Right lung (tissue), 10 donors: ENCODE measurements around the gene IL17REL. TPM values are rescaled to one million over a fixed set of nuclear protein-coding genes. Genes with fewer than 3 reads are reported as not detected.

Experiments used
- DNase-seq, 2 donors: peaks; one replicate each; pipeline ENCODE4 v3.0.0-alpha.2; 2013
- long read RNA-seq, 8 donors: transcript quantifications; one replicate each; lab custom pipeline, GENCODE V29; 2026
- polyA plus RNA-seq, 5 donors: library from polyadenylated mRNA; unstranded; fragments of 120-200 nt; gene quantifications; one replicate each; pipeline versions ENCODE4 v1.2.1 to v1.2.3, GENCODE V29; 2013; ENCODE audit warnings: inconsistent platforms in 1 of 5, low replicate concordance in 1 of 5; ENCODE audit not compliant: insufficient read length in 5 of 5, insufficient read depth in 1 of 5

The IL17REL gene
- under 1 TPM in 3 of 5 donors, not detected in 2; 0.08 to 0.15 (median 0.09) TPM for polyA plus RNA-seq
- long read RNA-seq, donor 1, result 0 reads
- long read RNA-seq, donor 2, result 0 reads
- long read RNA-seq, donor 3, result 0 reads
- long read RNA-seq, donor 4, result 0 reads
- long read RNA-seq, donor 5, result 0 reads
- long read RNA-seq, donor 6, result 0 reads
- long read RNA-seq, donor 7, result 0 reads
- long read RNA-seq, donor 8, result 0 reads

- no peak for DNase-seq
These were observed at the start of gene IL17REL for GRCh38 chr22:50012211-50013181. TSS of gene IL17REL (minus strand) at chr22:50012765. CDS start at chr22:50012646, 119 bp downstream.

- DNase-seq, result no peak
These were observed 49.3 kb upstream of the IL17REL start for GRCh38 chr22:50061824-50062355.

- DNase-seq, result no peak
These were observed 48.7 kb upstream of the IL17REL start for GRCh38 chr22:50061141-50061823.

GRCh38 chr22:50060441-50061140, 48.0 kb upstream of the IL17REL start:
- DNase-seq, result no peak

GRCh38 chr22:50059881-50060262, 47.3 kb upstream of the IL17REL start:
- DNase-seq, result no peak

GRCh38 chr22:50058906-50059880, 46.6 kb upstream of the IL17REL start:
- peak; percentile 47 to 72 for DNase-seq

- no peak for DNase-seq
These were observed 45.7 kb upstream of the IL17REL start, which contains the start of gene TTLL8 for GRCh38 chr22:50058061-50058905. TSS of gene TTLL8 (minus strand) at chr22:50058298.

- no peak for DNase-seq
These were observed 44.9 kb upstream of the IL17REL start for GRCh38 chr22:50057278-50058060.

GRCh38 chr22:50056214-50056972, 43.8 kb upstream of the IL17REL start:
- no peak for DNase-seq

- no peak for DNase-seq
These were observed 41.3 kb upstream of the IL17REL start for GRCh38 chr22:50053861-50054260.

GRCh38 chr22:50051930-50052329, 39.4 kb upstream of the IL17REL start:
- DNase-seq, result no peak

GRCh38 chr22:50049299-50050195, 37.0 kb upstream of the IL17REL start:
- no peak for DNase-seq

- DNase-seq, result no peak
These were observed 36.3 kb upstream of the IL17REL start for GRCh38 chr22:50048836-50049235.

GRCh38 chr22:50048061-50048765, 35.6 kb upstream of the IL17REL start:
- DNase-seq, result no peak

GRCh38 chr22:50047346-50047745, 34.8 kb upstream of the IL17REL start:
- DNase-seq, result no peak
